Midbrain (tissue), 1 donor: ENCODE results near the gene LRRC8B.
A peak's percentile ranks its signal among the peaks of the same experiment; 100 is the strongest.
"Not testable (repeated sequence)": the region's sequence is repeated elsewhere in the genome, so short reads cannot be mapped to it uniquely, and the experiment has no call there.

Experiments used
- DNase-seq: peaks from one replicate; lab custom pipeline; 2025; lab: John Stamatoyannopoulos, UW

The LRRC8B gene

DNA sequence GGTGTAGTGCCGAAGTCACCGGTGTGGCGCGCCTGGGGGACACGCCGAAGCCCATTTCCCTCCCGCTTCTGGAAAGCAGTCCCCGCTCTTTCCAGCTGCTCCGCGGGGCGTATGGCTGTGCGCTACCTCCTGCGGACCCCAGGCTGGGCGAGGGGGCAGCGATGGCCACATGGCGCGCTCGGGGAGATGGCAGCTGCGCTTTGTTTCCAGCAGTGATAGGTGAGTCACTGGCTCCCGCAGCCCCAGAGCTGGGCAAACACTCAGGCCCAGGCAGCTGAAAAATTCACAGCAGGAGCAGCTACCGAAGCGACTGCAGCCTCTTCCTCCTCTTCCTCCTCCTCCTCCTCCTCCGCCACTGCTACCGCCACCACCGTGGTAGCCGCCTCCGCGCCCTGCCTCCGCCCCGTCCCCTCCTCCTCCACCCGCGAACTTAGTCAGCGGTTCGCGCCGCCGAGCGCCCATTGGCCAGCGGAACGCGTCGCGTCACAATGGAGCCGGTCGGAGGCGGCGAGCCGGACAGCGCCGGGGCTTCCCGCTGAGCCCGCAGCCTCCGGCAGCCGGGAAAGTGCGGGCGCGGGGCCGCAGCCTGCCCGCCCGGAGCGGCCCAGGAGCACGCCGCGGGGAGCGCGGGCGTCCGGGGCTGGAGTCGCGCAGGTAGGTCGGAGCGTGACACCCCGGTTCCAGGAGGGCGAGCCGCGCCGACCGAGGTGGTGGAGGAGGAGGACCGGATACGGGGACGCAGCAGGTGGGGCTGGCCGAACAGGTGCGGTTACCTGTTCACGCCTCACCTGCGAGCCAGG is at the start of gene LRRC8B:
Gene LRRC8B (plus strand): TSS at position 461 of the 800 bp plus-strand sequence. CDS start 57,822 bp downstream, outside the sequence.
- peak; percentile 95 for DNase-seq

GRCh38 chr1:89475269-89475668 is 49.4 kb upstream of the LRRC8B start:
- DNase-seq = no peak

DNA sequence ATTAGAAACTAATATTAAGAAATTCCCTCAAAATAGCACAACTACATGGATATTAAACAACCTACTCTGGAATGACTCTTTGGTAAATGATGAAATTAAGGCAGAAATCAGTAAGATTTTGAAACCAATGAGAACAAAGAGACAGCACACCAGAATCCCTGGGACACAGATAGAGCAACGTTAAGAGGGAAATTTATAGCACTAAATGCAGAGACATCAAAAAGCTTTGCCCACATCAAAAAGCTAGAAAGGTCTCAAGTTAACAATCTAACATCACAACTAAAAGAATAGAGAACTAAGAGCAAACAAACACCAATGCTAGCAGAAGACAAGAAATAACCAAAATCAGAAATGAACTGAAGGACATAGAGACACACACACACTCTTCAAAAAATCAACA is 48.6 kb upstream of the LRRC8B start:
- DNase-seq = no peak

DNA sequence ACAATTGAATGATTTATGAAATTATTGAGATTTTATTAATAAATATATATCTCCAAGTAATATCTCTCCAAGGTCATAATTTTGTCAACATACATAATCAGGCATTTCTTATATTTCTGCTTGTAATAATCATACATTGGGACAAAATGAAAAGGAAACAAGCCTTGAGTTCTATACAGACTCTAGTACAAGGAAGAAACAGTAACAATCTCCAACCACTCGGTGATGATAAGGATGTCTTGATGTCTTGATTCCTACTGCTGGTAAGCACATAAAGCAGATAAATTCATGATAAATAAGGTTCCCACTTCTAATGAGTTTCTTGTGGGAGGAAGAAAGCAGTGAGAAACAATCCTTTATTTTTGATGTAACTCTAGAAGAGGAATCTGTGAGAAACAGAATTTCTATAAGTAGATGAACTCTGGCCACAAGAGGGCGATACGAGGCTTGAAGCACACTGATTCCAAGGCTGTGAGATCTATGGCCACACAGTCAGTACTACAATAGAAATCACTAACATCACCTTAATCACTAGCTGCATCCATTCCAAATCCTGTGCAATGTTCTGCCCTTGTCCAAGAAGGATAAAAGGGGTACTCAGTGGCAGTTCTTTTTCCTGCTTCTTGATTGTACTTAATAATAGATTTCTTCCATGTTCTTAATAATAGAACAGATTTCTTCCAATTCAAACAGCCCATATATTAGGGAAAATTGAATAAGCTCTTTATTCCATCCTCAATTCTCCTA is 41.4 kb upstream of the LRRC8B start:
- DNase-seq = peak; percentile 85

- DNase-seq = no peak
Measured at GRCh38 chr1:89483757-89484077, 40.9 kb upstream of the LRRC8B start.

DNA sequence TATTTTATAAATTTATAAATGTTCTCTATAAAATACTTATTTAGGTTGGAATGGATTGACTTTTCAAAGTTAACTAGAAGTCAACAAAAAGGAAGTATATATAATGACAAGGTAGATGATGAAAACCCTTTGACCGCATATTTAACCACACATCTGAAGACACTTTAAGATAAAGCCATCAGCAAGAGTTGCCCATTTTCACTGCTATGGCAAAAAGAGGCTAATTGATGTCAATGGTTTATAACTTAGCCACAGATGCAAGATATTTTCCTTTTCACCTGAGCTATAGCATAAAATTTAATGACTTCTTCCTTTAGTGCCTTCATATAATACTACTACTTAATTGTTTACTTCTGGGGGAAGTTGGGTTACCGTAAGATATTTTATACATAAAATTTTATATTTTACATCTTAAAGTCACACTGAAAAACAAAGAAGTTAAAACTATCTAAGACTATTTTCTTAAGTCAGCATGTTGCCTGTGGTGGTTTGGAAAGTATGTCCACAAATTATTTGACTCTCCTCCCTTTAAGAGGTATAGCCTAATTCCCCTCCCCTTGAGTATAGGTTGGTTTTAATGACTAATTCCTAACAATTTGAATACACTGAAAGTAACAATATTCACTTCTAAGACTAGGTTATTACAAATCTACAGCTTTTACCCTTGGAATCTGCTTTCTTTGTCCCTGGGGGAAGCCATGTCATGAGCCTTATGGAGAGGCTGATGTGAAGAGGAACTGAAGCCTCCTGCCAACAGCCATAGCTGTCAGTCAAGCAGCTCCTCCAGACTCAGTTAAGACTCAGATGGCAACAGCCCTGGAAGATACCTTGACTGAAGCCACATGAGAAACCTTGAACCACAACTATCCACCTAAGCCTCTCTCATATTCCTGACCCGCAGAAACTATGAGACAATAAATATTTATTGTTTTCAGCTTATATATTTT is 40.3 kb upstream of the LRRC8B start:
- no peak for DNase-seq

- DNase-seq = no peak
Measured at GRCh38 chr1:89487972-89488371, 36.7 kb upstream of the LRRC8B start.

DNA sequence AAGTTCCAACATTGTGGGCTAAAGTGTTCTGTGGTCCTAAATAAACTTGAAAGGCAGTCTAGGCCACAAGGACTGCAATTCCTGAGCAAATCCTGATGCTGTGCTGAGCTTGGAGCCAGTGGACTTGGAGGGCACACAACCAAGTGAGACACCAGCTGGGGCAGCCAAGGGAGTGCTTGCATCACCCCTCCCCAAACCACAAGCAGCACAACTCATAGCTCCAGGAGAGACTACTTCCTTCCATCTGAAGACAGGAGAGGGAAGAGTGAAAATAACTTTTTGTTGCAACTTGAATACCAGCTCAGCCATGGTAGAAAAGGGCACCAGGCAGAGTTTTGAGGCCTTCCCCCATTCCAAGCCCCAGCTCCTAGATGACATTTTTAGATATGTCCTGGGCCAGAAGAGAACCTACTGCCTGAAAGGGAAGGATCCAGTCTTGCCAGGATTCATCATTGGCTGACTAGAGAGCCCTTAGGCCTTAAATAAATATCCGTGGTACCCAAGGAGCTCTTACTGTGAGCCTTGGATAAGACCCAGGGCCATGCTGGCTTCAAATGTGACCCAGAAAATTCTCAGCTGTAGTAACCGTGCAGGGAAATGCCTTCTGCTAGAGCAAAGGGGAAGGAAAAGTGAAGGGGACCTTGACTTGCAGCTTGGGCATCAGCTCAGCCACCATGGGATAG is 35.4 kb upstream of the LRRC8B start:
- no peak for DNase-seq

- DNase-seq = no peak
Measured at GRCh38 chr1:89490389-89490788, 34.2 kb upstream of the LRRC8B start.

- no peak for DNase-seq
Measured at GRCh38 chr1:89499320-89499719, 25.3 kb upstream of the LRRC8B start.

DNA sequence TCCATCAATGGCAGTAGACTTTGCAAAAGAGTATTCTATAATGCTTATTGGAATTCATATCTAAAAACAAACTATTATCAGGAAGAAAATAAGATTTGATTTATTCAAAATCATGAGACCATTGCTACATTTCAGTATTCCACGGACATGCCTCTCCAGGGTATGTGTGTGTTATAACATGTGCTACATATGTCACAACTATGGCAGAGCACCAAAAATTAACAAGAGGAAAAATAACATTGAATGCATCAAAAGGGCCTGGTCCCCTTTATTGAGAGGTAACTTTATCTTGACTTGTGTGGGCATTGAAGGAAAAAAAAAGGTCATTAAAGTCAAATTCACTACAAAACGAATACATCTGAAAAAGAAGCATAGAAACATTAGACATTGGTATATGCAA is 22.6 kb upstream of the LRRC8B start:
- DNase-seq = no peak

GRCh38 chr1:89502895-89503294 is 21.7 kb upstream of the LRRC8B start:
- no peak for DNase-seq

- no peak for DNase-seq
Measured at GRCh38 chr1:89503690-89504089, 20.9 kb upstream of the LRRC8B start.

DNA sequence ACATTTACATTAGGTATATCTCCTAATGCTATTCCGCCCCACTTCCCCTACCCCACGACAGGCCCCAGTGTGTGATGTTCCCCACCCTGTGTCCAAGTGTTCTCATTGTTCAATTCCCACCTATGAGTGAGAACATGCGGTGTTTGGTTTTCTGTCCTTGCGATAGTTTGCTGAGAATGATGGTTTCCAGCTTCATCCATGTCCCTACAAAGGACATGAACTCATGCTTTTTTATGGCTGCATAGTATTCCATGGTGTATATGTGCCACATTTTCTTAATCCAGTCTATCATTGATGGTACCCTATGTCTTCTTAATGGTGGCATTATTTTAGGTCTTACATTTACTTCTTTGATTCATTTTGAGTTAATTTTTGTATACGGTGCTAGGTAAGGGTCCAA is 14.6 kb upstream of the LRRC8B start:
- DNase-seq = not testable (repeated sequence)

DNA sequence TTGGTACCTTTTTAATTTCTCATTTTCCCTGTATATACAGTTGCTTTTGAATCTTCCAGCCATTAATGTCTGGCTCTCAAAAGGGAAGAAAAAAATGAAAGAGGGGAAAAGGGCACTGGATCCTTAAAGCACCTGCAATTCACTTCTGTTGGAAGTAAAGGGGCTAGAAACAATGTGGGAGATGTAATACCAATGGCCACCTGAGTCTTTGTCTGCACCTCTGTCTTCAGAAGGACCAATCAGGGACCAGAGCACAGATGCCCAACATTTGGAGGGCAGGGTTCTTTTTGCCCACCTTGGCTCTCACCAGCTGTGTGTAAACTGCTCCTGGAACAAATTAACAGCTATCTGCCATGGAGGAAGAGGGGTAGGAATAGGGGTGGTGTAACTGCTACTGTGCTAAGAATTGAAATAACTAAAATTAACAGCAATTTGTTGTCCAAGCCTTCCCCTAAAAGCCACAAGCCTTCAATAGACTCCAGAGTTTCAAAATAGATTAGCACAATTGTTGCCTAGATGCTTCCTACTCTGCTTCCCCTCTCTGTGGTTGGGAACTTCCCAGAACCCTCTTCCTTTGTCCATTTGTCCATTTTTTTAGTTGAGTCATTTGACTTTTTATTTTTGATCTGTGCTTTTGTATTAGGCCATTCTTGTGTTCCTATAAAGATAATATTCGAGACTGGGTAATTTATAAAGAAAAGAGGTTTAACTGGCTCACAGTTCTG is 11.5 kb upstream of the LRRC8B start:
- DNase-seq = no peak

GRCh38 chr1:89516055-89516454 is 8.6 kb upstream of the LRRC8B start:
- no peak for DNase-seq

DNA sequence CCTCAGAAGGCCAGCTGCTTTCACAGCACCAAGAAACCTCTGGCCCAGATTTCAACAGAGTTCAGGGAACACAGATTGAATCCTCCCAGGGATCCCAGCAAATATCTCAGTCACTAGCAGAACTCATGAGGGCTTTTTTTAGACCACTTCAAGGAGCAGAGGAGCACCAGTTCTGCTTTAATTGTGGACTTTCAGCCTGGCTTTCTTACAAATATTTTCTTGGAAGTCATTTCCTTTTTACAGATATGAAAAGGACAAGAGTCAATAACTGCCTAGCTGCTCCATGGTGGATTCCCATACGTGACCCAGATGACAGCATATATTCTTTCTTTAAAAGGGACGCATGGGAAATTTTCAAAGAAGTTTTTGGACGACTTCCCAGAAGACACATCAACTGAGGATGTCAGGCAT is 6.4 kb upstream of the LRRC8B start:
- no peak for DNase-seq

DNA sequence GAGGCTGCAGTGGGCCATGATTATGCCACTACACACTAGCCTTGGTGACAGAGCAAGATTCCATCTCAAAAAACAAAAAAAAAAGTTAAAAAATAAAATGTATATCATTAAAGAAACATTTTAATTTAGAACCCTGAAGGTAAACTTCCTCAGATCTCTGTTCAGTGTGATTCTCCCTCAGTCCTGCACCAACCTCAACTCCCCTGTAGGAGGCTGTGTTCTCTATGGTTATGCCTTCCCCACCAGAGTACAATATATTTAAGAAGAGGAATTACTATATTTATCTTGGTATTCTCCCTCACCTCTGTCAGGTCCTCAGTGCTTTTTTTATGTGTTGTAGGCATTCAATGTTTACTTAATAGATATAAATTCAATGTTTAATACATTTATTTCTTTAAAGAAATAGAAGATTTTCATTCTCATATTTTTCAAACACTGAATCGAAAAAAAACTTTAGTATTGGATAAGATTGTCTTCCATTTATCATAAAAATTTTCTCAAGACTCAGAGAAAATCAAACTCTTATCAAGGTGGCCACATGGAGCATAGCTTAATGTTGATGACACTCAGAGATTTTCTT is 4.8 kb upstream of the LRRC8B start:
- peak; percentile 21 for DNase-seq

DNA sequence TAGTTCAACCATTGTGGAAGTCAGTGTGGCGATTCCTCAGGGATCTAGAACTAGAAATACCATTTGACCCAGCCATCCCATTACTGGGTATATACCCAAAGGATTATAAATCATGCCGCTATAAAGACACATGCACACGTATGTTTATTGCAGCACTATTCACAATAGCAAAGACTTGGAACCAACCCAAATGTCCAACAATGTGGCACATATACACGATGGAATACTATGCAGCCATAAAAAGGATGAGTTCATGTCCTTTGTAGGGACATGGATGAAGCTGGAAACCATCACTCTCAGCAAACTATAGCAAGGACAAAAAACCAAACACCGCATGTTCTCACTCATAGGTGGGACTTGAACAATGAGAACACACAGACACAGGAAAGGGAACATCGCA is 2.7 kb upstream of the LRRC8B start:
- DNase-seq = not testable (repeated sequence)

GRCh38 chr1:89523572-89524368 is 859 bp upstream of the LRRC8B start:
- DNase-seq = no peak
